Hepatocyte (in vitro differentiated cells): ENCODE measurements around the gene ZNF8. TPM values are rescaled to one million over a fixed set of nuclear protein-coding genes. Genes with fewer than 3 reads are reported as not detected.

Source experiments
- DNase-seq: peaks from one replicate; pipeline ENCODE4 v3.0.0-alpha.2; 2016; ENCODE audit warnings: low spot score
- H2AFZ ChIP-seq: fragments of 200-600 bp; sonication (generic); 2 replicates; pipeline ENCODE4 v1.6.0; 2016; ENCODE audit warnings: antibody characterized with exemption, mild to moderate bottlenecking
- H3K27ac ChIP-seq: fragments of 200-600 bp; sonication (generic); 2 replicates; pipeline ENCODE4 v1.5.1; 2016; ENCODE audit warnings: mild to moderate bottlenecking
- H3K27me3 ChIP-seq: fragments of 200-600 bp; sonication (generic); 2 replicates; pipeline ENCODE4 v1.6.1; 2016
- H3K36me3 ChIP-seq: fragments of 200-600 bp; sonication (generic); replicated peaks from 2 replicates; pipeline ENCODE4 v1.5.1; 2016; ENCODE audit warnings: low read depth; ENCODE audit not compliant: insufficient read depth
- H3K4me1 ChIP-seq: fragments of 200-600 bp; sonication (generic); 2 replicates; pipeline ENCODE4 v1.5.1; 2016; ENCODE audit warnings: mild to moderate bottlenecking, moderate library complexity; ENCODE audit not compliant: insufficient read depth
- H3K4me2 ChIP-seq: fragments of 200-600 bp; sonication (generic); 2 replicates; pipeline ENCODE4 v1.6.0; 2016
- H3K4me3 ChIP-seq: fragments of 200-600 bp; sonication (generic); 2 replicates; pipeline ENCODE4 v1.5.1; 2016; ENCODE audit warnings: mild to moderate bottlenecking
- H3K79me2 ChIP-seq: fragments of 200-600 bp; sonication (generic); 2 replicates; pipeline ENCODE4 v1.6.0; 2017; ENCODE audit warnings: mild to moderate bottlenecking
- H3K9me2 ChIP-seq: fragments of 200-600 bp; sonication (generic); replicated peaks from 2 replicates; pipeline ENCODE4 v1.6.0; 2017; ENCODE audit warnings: mild to moderate bottlenecking; ENCODE audit not compliant: insufficient read depth
- H3K9me3 ChIP-seq: fragments of 200-600 bp; sonication (generic); 2 replicates; pipeline ENCODE4 v1.5.1; 2016; ENCODE audit warnings: low read depth, mild to moderate bottlenecking
- H4K20me1 ChIP-seq: fragments of 200-600 bp; sonication (generic); 2 replicates; pipeline ENCODE4 v1.6.0; 2016; ENCODE audit warnings: mild to moderate bottlenecking; ENCODE audit not compliant: insufficient read depth, poor library complexity, severe bottlenecking
- CTCF ChIP-seq: fragments of 200-600 bp; sonication (generic); IDR thresholded peaks from 2 replicates; pipeline ENCODE4 v1.5.1; 2016; ENCODE audit warnings: antibody characterized with exemption, mild to moderate bottlenecking; ENCODE audit not compliant: poor library complexity
- EZH2 ChIP-seq: fragments of 200-600 bp; sonication (generic); IDR thresholded peaks from 2 replicates; pipeline ENCODE4 v1.6.1; 2016; ENCODE audit warnings: antibody characterized with exemption, mild to moderate bottlenecking, borderline replicate concordance
- EZH2phosphoT487 ChIP-seq: fragments of 200-600 bp; sonication (generic); IDR thresholded peaks from one replicate; pipeline ENCODE4 v1.6.1; 2018; ENCODE audit warnings: antibody characterized with exemption, mild to moderate bottlenecking, low read depth, moderate library complexity; ENCODE audit not compliant: unreplicated experiment, severe bottlenecking
- WGBS: methylation state at CpG from one replicate; pipeline ENCODE4 v1.1.6; 2016; ENCODE audit warnings: low lambda C conversion rate; ENCODE audit errors: missing lambda C conversion rate; 5-methylcytosine and 5-hydroxymethylcytosine counted together
- polyA plus RNA-seq: library from polyadenylated mRNA; unstranded; fragments of >200 nt; fragmentation: Nextera tagmentation; extraction: Ambion mirVana; gene quantifications from 2 replicates; pipeline ENCODE4 v1.2.1, GENCODE V29; 2016
- total RNA-seq: library from RNA; depleted of rRNA; stranded (reverse); fragments of >200 nt; gene quantifications from 2 replicates; pipeline ENCODE4 v1.2.3, GENCODE V29; 2014

The ZNF8 gene
- total and polyA plus RNA-seq, 2 experiments from 2014 or later: 1.4 to 8.7 TPM

- no peaks in the 10 kb centered on the region for H3K9me2 ChIP-seq
- H3K36me3 ChIP-seq: no peaks in the 10 kb centered on the region
- H2AFZ ChIP-seq: peak overlapping the region; percentile 70
- H4K20me1 ChIP-seq: no peaks in the 10 kb centered on the region
- peaks cover 52% of the 10 kb centered on the region for H3K79me2 ChIP-seq
- peak overlapping the region; percentile 25 for H3K4me3 ChIP-seq
- H3K27me3 ChIP-seq: no peaks in the 10 kb centered on the region
- DNase-seq: no peak
- H3K4me1 ChIP-seq: peaks cover 6% of the 10 kb centered on the region
- TF ChIP-seq CTCF: no peak
- H3K9me3 ChIP-seq: no peaks in the 10 kb centered on the region
- 48% methylated on average over 25 of the region's 25 CpGs for WGBS
- H3K27ac ChIP-seq: peak overlapping the region; percentile 86
- peak overlapping the region; percentile 78 for H3K4me2 ChIP-seq
Observed at GRCh38 chr19:58277748-58278540, 811 bp upstream of the ZNF8 start.

GRCh38 chr19:58279042-58279924 lies 528 bp downstream of the ZNF8 start:
- no peak for TF ChIP-seq EZH2
- no peak for TF ChIP-seq EZH2phosphoT487
- TF ChIP-seq CTCF: no peak
- H3K9me2 ChIP-seq: no peaks in the 10 kb centered on the region
- H2AFZ ChIP-seq: peak overlapping the region; percentile 44
- H3K27me3 ChIP-seq: no peaks in the 10 kb centered on the region
- peak; percentile 80 for DNase-seq
- H3K79me2 ChIP-seq: peaks cover 66% of the 10 kb centered on the region
- no peaks in the 10 kb centered on the region for H3K9me3 ChIP-seq
- H3K27ac ChIP-seq: peak overlapping the region; percentile 88
- H3K4me2 ChIP-seq: peak overlapping the region; percentile 88
- no peaks in the 10 kb centered on the region for H3K36me3 ChIP-seq
- H3K4me3 ChIP-seq: peak overlapping the region; percentile 53
- 4% methylated on average over 56 of the region's 60 CpGs for WGBS
- H4K20me1 ChIP-seq: no peaks in the 10 kb centered on the region
- H3K4me1 ChIP-seq: peaks cover 6% of the 10 kb centered on the region

- no peak for TF ChIP-seq EZH2phosphoT487
- Histone ChIP-seq H3K27me3 (no peaks in the 10 kb centered on the region), H4K20me1 (peaks cover 3% of the 10 kb centered on the region), H3K27ac (peak overlapping the region; percentile 88), H3K9me2 (no peaks in the 10 kb centered on the region), H3K4me3 (peak overlapping the region; percentile 53), H3K79me2 (peaks cover 72% of the 10 kb centered on the region), H3K9me3 (no peaks in the 10 kb centered on the region), H3K36me3 (no peaks in the 10 kb centered on the region), H3K4me1 (peaks cover 6% of the 10 kb centered on the region), H2AFZ (no peak overlapping the region), H3K4me2 (peak overlapping the region; percentile 88)
- no peak for DNase-seq
- WGBS: 64% methylated on average over 4 of the region's 4 CpGs
Observed at GRCh38 chr19:58279925-58280316, 1.2 kb downstream of the ZNF8 start.

- peaks cover 6% of the 10 kb centered on the region for H4K20me1 ChIP-seq
- H3K4me3 ChIP-seq: no peak overlapping the region
- no peaks in the 10 kb centered on the region for H3K9me3 ChIP-seq
- no peak overlapping the region for H2AFZ ChIP-seq
- 98% methylated on average over 7 of the region's 7 CpGs for WGBS
- H3K27me3 ChIP-seq: no peaks in the 10 kb centered on the region
- H3K79me2 ChIP-seq: peaks cover 65% of the 10 kb centered on the region
- no peak for DNase-seq
- no peaks in the 10 kb centered on the region for H3K9me2 ChIP-seq
- TF ChIP-seq EZH2 (no peak), CTCF (no peak), EZH2phosphoT487 (no peak)
- H3K36me3 ChIP-seq: no peaks in the 10 kb centered on the region
- H3K4me2 ChIP-seq: no peak overlapping the region
- H3K27ac ChIP-seq: no peak overlapping the region
- peaks cover 6% of the 10 kb centered on the region for H3K4me1 ChIP-seq
Observed at GRCh38 chr19:58284199-58284598, 5.4 kb downstream of the ZNF8 start.
